Measurements from ENCODE around the gene UTP14C. TPM values are rescaled to one million over a fixed set of nuclear protein-coding genes. Genes with fewer than 3 reads are reported as not detected.
"Not testable (repeated sequence)": the region's sequence is repeated elsewhere in the genome, so short reads cannot be mapped to it uniquely, and the experiment has no call there.

UTP14C gene
- total RNA-seq, 1 experiment from 2014 or later, result 19.8 TPM

- Histone ChIP-seq H2AK5ac (ENCODE audit: insufficient read length, low read length) (no peak overlapping the region), H3K4me1 (ENCODE audit: insufficient read depth, low read length) (no peaks in the 10 kb centered on the region), H2BK120ac (ENCODE audit: low read depth, low read length, poor library complexity, severe bottlenecking) (no peak overlapping the region), H2BK15ac (ENCODE audit: low read depth, low read length) (no peak overlapping the region), H3K4me2 (ENCODE audit: insufficient read depth, insufficient read length, low read length) (no peak overlapping the region), H3K79me1 (ENCODE audit: insufficient read depth, low read depth, low read length, poor library complexity, severe bottlenecking) (no peaks in the 10 kb centered on the region), H4K91ac (ENCODE audit: insufficient read length, low read depth, low read length) (no peak overlapping the region), H2BK20ac (ENCODE audit: low read depth, low read length, poor library complexity, severe bottlenecking) (no peak overlapping the region), H3K4ac (ENCODE audit: low read depth, low read length) (no peak overlapping the region), H3K18ac (ENCODE audit: insufficient read length, low read depth, low read length) (no peak overlapping the region), H2BK5ac (ENCODE audit: insufficient read length, low read length) (no peak overlapping the region), H3K79me2 (ENCODE audit: insufficient read depth, low read length) (no peaks in the 10 kb centered on the region), H4K20me1 (ENCODE audit: control insufficient read depth, insufficient read depth, insufficient read length) (no peaks in the 10 kb centered on the region), H2BK12ac (ENCODE audit: insufficient read length, low read depth, low read length) (no peak overlapping the region), H3K23ac (ENCODE audit: insufficient read length, low read depth, low read length) (no peak overlapping the region), H3K14ac (ENCODE audit: insufficient read depth, low read length) (no peak overlapping the region), H3K27me3 (ENCODE audit: insufficient read depth, low read length) (no peaks in the 10 kb centered on the region), H4K5ac (ENCODE audit: insufficient read length, low read depth, low read length) (no peak overlapping the region), H3K27ac (ENCODE audit: insufficient read length, low read depth, low read length) (no peak overlapping the region), H3K9ac (ENCODE audit: extremely low read depth, insufficient read length, low read length) (no peak overlapping the region), H3K23me2 (ENCODE audit: insufficient read length, low read depth, low read length, poor library complexity, severe bottlenecking) (no peaks in the 10 kb centered on the region), H4K8ac (replicated peaks; ENCODE audit: insufficient read length, low read depth, low read length) (no peak overlapping the region), H3T11ph (ENCODE audit: low read length) (no peak overlapping the region), H3K56ac (ENCODE audit: insufficient read length, low read depth, low read length) (no peak overlapping the region), H2AFZ (ENCODE audit: low read length) (no peak overlapping the region), H3K9me3 (ENCODE audit: control insufficient read depth, low read depth, low read length) (no peaks in the 10 kb centered on the region)
- no peak for TF ChIP-seq CTCF (conservative IDR thresholded peaks at IDR 0.05)
- no peaks in the 10 kb centered on the region for H3K36me3 Mint-ChIP-seq (ENCODE audit: insufficient read depth in 1 of 3, low read depth in 3 of 3)
- peaks cover 0 to 2% of the 10 kb centered on the region in 2 experiments; a peak in 3 of 5 replicates for H3K9me3 Mint-ChIP-seq
- H3K27me3 Mint-ChIP-seq (ENCODE audit: low read depth), result no peaks in the 10 kb centered on the region
- WGBS (ENCODE audit: extremely low coverage, insufficient read length, low lambda C conversion rate), result no CpG with 5 or more reads among the region's 4 CpGs
- H3K27ac Mint-ChIP-seq, result no peak overlapping the region
- DNase-seq, result no peak
- peaks cover 14% of the 10 kb centered on the region in 2 experiments for H3K4me1 Mint-ChIP-seq
- no peak overlapping the region for H3K4me3 Mint-ChIP-seq
These were observed 29.0 kb downstream of the UTP14C start for GRCh38 chr13:52053460-52053859.

- not testable (repeated sequence) for H3K4me2 ChIP-seq (ENCODE audit: insufficient read depth, insufficient read length, low read length)
- WGBS (ENCODE audit: extremely low coverage, insufficient read length, low lambda C conversion rate), result no CpG with 5 or more reads among the region's 3 CpGs
These were observed 36.6 kb downstream of the UTP14C start for GRCh38 chr13:52061064-52061463.

More at GRCh38 chr13:52061064-52061463, 36.6 kb downstream of the UTP14C start:
- not testable (repeated sequence) for H3K4ac ChIP-seq (ENCODE audit: low read depth, low read length); H3K23ac ChIP-seq (ENCODE audit: insufficient read length, low read depth, low read length); H2AFZ ChIP-seq (ENCODE audit: low read length); H2BK15ac ChIP-seq (ENCODE audit: low read depth, low read length); H3K79me2 ChIP-seq (ENCODE audit: insufficient read depth, low read length); H3K27ac Mint-ChIP-seq; H3K27me3 Mint-ChIP-seq (ENCODE audit: low read depth); H4K5ac ChIP-seq (ENCODE audit: insufficient read length, low read depth, low read length); H3K79me1 ChIP-seq (ENCODE audit: insufficient read depth, low read depth, low read length, poor library complexity, severe bottlenecking); H3K18ac ChIP-seq (ENCODE audit: insufficient read length, low read depth, low read length); DNase-seq; H4K20me1 ChIP-seq (ENCODE audit: control insufficient read depth, insufficient read depth, insufficient read length); H2BK120ac ChIP-seq (ENCODE audit: low read depth, low read length, poor library complexity, severe bottlenecking); H3T11ph ChIP-seq (ENCODE audit: low read length); H3K27ac ChIP-seq (ENCODE audit: insufficient read length, low read depth, low read length); H2BK20ac ChIP-seq (ENCODE audit: low read depth, low read length, poor library complexity, severe bottlenecking); H3K9ac ChIP-seq (ENCODE audit: extremely low read depth, insufficient read length, low read length); H4K91ac ChIP-seq (ENCODE audit: insufficient read length, low read depth, low read length); H3K4me1 Mint-ChIP-seq; H4K8ac ChIP-seq (replicated peaks; ENCODE audit: insufficient read length, low read depth, low read length); H2BK12ac ChIP-seq (ENCODE audit: insufficient read length, low read depth, low read length); H3K56ac ChIP-seq (ENCODE audit: insufficient read length, low read depth, low read length); H3K4me1 ChIP-seq (ENCODE audit: insufficient read depth, low read length); H3K4me3 Mint-ChIP-seq; H2AK5ac ChIP-seq (ENCODE audit: insufficient read length, low read length); H3K14ac ChIP-seq (ENCODE audit: insufficient read depth, low read length); H3K27me3 ChIP-seq (ENCODE audit: insufficient read depth, low read length); H3K23me2 ChIP-seq (ENCODE audit: insufficient read length, low read depth, low read length, poor library complexity, severe bottlenecking); H2BK5ac ChIP-seq (ENCODE audit: insufficient read length, low read length)
- H3K9me3 ChIP-seq (ENCODE audit: control insufficient read depth, low read depth, low read length), result peaks cover 21% of the 10 kb centered on the region
- Mint-ChIP-seq H3K9me3 (peaks cover 41% of the 10 kb centered on the region in 2 experiments), H3K36me3 (ENCODE audit: insufficient read depth in 1 of 3, low read depth in 3 of 3) (peaks cover 6 to 23% (median 21%) of the 10 kb centered on the region in 3 experiments)
